ENCODE data around the gene CARD10.

Gene CARD10

DNA sequence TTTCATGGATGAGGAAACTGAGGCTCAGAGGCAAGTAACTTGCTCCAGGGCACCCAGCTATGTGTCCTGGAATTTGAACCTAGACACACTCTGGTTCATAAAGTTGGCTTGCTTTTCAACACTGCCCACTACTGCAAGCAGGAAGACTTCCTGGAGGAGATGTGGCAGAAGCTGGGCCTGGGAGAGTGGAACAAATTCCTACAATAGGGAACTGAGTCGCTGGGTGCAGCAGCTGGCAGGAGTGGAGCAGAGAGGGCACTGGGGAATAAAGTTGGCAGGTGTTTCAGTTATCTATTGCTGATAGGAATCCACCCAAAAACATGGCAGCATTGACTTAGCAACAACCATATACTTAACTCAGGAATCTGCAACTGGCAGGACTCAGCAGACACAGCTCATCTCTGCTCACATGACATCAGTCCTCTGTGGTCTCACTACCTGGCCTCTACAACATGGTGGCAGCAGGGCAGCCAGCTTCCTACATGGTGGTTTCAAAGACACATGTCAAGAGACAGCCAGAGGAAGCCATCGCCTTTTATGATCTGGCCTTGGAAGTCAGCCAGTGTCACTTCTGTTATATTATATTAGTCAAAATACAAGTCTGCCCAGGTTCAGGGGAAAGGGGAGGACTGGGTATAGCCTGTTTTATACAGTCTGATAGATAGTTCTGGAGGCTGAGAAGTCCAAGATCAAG is 10.6 kb upstream of the CARD10 start:
- TF ChIP-seq TEAD4 (IDR thresholded peaks at IDR 0.05) (no peak), RAD21 (IDR thresholded peaks at IDR 0.05; ENCODE audit: low read depth) (no peak), CEBPB (IDR thresholded peaks at IDR 0.05) (no peak), YY1 (IDR thresholded peaks at IDR 0.05; ENCODE audit: low read depth) (no peak), TCF12 (IDR thresholded peaks at IDR 0.05; ENCODE audit: low read depth) (no peak), ZBTB7A (IDR thresholded peaks at IDR 0.05; ENCODE audit: low read depth) (no peak), TAF1 (IDR thresholded peaks at IDR 0.05; ENCODE audit: low read depth) (no peak), NFIC (IDR thresholded peaks at IDR 0.05) (no peak), EP300 (IDR thresholded peaks at IDR 0.05; ENCODE audit: borderline replicate concordance) (no peak), EGR1 (IDR thresholded peaks at IDR 0.05) (no peak), CREB1 (IDR thresholded peaks at IDR 0.05; ENCODE audit: low read depth) (no peak)
- TF ChIP-seq, protein P1, sequence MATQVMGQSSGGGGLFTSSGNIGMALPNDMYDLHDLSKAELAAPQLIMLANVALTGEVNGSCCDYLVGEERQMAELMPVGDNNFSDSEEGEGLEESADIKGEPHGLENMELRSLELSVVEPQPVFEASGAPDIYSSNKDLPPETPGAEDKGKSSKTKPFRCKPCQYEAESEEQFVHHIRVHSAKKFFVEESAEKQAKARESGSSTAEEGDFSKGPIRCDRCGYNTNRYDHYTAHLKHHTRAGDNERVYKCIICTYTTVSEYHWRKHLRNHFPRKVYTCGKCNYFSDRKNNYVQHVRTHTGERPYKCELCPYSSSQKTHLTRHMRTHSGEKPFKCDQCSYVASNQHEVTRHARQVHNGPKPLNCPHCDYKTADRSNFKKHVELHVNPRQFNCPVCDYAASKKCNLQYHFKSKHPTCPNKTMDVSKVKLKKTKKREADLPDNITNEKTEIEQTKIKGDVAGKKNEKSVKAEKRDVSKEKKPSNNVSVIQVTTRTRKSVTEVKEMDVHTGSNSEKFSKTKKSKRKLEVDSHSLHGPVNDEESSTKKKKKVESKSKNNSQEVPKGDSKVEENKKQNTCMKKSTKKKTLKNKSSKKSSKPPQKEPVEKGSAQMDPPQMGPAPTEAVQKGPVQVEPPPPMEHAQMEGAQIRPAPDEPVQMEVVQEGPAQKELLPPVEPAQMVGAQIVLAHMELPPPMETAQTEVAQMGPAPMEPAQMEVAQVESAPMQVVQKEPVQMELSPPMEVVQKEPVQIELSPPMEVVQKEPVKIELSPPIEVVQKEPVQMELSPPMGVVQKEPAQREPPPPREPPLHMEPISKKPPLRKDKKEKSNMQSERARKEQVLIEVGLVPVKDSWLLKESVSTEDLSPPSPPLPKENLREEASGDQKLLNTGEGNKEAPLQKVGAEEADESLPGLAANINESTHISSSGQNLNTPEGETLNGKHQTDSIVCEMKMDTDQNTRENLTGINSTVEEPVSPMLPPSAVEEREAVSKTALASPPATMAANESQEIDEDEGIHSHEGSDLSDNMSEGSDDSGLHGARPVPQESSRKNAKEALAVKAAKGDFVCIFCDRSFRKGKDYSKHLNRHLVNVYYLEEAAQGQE (IDR thresholded peaks at IDR 0.05; ENCODE audit: low read depth), result no peak
- TF ChIP-seq, protein P2, sequence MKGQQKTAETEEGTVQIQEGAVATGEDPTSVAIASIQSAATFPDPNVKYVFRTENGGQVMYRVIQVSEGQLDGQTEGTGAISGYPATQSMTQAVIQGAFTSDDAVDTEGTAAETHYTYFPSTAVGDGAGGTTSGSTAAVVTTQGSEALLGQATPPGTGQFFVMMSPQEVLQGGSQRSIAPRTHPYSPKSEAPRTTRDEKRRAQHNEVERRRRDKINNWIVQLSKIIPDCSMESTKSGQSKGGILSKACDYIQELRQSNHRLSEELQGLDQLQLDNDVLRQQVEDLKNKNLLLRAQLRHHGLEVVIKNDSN (IDR thresholded peaks at IDR 0.05), result no peak

DNA sequence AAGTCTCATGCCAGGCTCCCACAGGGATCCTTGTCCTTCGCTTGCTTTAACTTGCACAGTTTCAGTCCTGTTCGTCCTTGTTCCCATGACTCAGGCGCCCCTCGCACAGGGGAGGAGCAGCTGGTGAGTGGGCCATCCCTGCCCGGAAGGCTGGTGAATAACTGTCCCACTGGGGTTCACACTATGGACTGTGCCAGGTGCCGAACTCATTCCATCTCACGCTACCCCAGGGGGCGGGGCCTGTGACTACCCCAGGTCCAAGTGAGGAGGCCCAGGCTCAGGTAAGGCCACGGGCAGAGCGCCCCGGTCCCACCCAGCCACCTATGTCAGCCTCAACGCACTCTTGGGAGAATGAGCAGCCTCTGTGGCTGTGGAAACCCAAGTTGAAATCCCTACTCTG is 7.2 kb upstream of the CARD10 start:
- TF ChIP-seq EP300 (IDR thresholded peaks at IDR 0.05; ENCODE audit: borderline replicate concordance) (no peak), RAD21 (IDR thresholded peaks at IDR 0.05; ENCODE audit: low read depth) (no peak), ZBTB7A (IDR thresholded peaks at IDR 0.05; ENCODE audit: low read depth) (no peak), CREB1 (IDR thresholded peaks at IDR 0.05; ENCODE audit: low read depth) (no peak), CEBPB (IDR thresholded peaks at IDR 0.05) (no peak), TAF1 (IDR thresholded peaks at IDR 0.05; ENCODE audit: low read depth) (no peak), YY1 (IDR thresholded peaks at IDR 0.05; ENCODE audit: low read depth) (no peak), TEAD4 (IDR thresholded peaks at IDR 0.05) (no peak), NFIC (IDR thresholded peaks at IDR 0.05) (no peak), EGR1 (IDR thresholded peaks at IDR 0.05) (no peak), FOXM1 (IDR thresholded peaks at IDR 0.05; ENCODE audit: borderline replicate concordance, low read depth) (no peak), TCF12 (IDR thresholded peaks at IDR 0.05; ENCODE audit: low read depth) (no peak)
- TF ChIP-seq, protein P1 (IDR thresholded peaks at IDR 0.05; ENCODE audit: low read depth), result no peak
- TF ChIP-seq, protein P3, sequence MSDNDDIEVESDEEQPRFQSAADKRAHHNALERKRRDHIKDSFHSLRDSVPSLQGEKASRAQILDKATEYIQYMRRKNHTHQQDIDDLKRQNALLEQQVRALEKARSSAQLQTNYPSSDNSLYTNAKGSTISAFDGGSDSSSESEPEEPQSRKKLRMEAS (IDR thresholded peaks at IDR 0.05), result no peak
- TF ChIP-seq, protein P2 (IDR thresholded peaks at IDR 0.05), result no peak

DNA sequence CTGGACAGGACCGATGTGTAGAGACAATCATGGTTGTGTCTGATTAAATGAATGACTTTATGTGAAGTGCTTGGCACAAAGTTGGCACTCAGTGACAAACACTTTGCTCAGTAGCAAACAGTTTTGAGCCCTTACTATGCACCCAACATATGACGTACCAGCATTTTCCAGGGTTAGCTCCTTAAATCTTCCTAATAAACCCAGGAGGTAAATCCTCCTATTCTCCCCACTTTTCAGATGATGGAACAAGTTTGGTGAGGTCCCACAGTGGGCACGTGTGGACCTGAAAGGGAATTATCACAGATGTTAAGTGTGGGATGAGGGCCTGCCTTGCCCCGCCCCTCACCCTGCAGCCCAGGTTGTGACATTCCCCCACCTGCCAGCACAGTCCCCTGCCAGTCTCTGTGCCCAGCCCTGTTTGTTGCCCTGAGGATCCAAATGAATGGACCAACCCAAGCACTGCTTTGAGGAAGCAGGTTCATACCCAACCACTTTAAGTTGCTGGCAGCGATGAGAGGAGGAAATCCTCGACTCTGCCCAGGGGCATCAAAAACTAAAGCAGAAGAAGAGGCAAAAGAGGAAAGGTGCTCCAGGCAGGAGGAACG is 6.6 kb upstream of the CARD10 start:
- TF ChIP-seq EGR1 (IDR thresholded peaks at IDR 0.05) (no peak), NFIC (IDR thresholded peaks at IDR 0.05) (no peak), TEAD4 (IDR thresholded peaks at IDR 0.05) (no peak), RAD21 (IDR thresholded peaks at IDR 0.05; ENCODE audit: low read depth) (no peak), EP300 (IDR thresholded peaks at IDR 0.05; ENCODE audit: borderline replicate concordance) (no peak), ZBTB7A (IDR thresholded peaks at IDR 0.05; ENCODE audit: low read depth) (no peak), TAF1 (IDR thresholded peaks at IDR 0.05; ENCODE audit: low read depth) (no peak), FOXM1 (IDR thresholded peaks at IDR 0.05; ENCODE audit: borderline replicate concordance, low read depth) (no peak), TCF12 (IDR thresholded peaks at IDR 0.05; ENCODE audit: low read depth) (no peak), CEBPB (IDR thresholded peaks at IDR 0.05) (no peak)
- TF ChIP-seq, protein P1 (IDR thresholded peaks at IDR 0.05; ENCODE audit: low read depth), result no peak
- TF ChIP-seq, protein P2 (IDR thresholded peaks at IDR 0.05), result no peak
- TF ChIP-seq, protein P3 (IDR thresholded peaks at IDR 0.05), result no peak
